GM19452 (cell line): ENCODE results near the gene C15orf61.
A peak's percentile ranks its signal among the peaks of the same experiment; 100 is the strongest.

Experiments
- ATAC-seq: cut with Tn5 transposase; IDR thresholded peaks from one replicate; pipeline ENCODE4 v1.9.1; 2021; ENCODE audit not compliant: unreplicated experiment

The C15orf61 gene

GRCh38 chr15:67512933-67513714 lies 7.8 kb upstream of the C15orf61 start:
- no peak for ATAC-seq

DNA sequence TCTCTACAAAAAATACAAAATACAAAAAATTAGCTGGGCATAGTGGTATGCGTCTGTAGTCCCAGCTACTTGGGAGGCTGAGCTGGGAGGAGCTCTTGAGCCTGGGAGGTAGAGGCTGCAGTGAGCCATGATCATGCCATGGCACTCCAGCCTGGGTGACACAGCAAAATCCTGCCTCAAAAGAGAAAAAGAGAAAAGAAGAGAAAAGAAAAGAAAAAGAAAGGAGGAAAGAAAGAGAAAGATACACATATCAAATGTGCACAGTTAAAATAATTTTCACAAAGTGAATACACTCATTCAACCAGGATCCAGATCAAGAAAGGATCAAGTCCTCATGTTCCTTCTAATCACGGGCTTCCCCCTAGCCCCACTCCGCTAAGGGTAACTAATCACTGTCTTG lies 5.8 kb upstream of the C15orf61 start:
- ATAC-seq: no peak

DNA sequence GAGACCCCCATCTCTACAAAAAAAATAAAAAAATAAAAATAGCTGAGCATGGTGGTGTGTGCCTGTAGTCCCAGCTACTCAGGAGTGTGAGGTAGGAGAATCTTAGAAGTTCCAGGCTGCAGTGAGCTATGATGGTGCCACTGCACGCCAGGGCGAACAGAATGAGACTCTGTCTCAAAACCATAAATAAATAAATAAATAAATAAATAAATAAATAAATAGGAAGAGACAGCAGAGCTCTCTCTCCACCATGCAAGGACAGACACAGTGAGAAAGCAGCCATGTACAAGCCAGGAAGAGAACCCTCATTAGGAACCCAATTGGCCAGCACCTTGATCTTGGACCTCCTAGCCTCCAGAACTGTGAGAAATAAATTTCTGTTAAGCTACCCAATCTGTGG lies 5.4 kb upstream of the C15orf61 start:
- ATAC-seq: no peak

GRCh38 chr15:67520321-67521028 lies 456 bp upstream of the C15orf61 start:
- ATAC-seq: peak; percentile 5

GRCh38 chr15:67521783-67522568 lies 1.0 kb downstream of the C15orf61 start:
- ATAC-seq: no peak

GRCh38 chr15:67523330-67523729 lies 2.4 kb downstream of the C15orf61 start:
- no peak for ATAC-seq

- ATAC-seq: no peak
Measured at GRCh38 chr15:67524235-67524634, 3.3 kb downstream of the C15orf61 start.

- no peak for ATAC-seq
Measured at GRCh38 chr15:67528513-67528912, 7.6 kb downstream of the C15orf61 start.

GRCh38 chr15:67531379-67531914 lies 10.5 kb downstream of the C15orf61 start:
- ATAC-seq: no peak

DNA sequence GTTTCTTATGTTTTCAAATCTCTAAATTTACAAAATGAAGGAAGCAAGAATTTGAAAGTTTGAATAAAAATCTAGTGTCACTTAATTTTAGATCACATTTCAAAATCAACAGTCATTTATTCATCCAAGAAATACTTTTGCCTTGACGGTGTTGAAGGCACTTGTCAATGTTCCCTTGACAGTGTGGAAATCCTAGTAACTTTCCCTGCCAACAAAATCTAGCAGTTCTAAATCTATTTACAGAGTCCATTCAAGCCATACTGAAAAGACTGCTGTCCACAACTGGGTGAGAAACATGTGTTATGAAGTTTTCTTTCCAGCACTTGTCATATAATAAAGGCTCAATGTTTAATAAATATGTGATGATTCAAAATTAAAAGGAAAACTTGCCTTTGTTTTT lies 12.9 kb downstream of the C15orf61 start:
- ATAC-seq: no peak

GRCh38 chr15:67534360-67534759 lies 13.4 kb downstream of the C15orf61 start:
- no peak for ATAC-seq

- ATAC-seq: no peak
Measured at GRCh38 chr15:67537771-67538170, 16.8 kb downstream of the C15orf61 start.

DNA sequence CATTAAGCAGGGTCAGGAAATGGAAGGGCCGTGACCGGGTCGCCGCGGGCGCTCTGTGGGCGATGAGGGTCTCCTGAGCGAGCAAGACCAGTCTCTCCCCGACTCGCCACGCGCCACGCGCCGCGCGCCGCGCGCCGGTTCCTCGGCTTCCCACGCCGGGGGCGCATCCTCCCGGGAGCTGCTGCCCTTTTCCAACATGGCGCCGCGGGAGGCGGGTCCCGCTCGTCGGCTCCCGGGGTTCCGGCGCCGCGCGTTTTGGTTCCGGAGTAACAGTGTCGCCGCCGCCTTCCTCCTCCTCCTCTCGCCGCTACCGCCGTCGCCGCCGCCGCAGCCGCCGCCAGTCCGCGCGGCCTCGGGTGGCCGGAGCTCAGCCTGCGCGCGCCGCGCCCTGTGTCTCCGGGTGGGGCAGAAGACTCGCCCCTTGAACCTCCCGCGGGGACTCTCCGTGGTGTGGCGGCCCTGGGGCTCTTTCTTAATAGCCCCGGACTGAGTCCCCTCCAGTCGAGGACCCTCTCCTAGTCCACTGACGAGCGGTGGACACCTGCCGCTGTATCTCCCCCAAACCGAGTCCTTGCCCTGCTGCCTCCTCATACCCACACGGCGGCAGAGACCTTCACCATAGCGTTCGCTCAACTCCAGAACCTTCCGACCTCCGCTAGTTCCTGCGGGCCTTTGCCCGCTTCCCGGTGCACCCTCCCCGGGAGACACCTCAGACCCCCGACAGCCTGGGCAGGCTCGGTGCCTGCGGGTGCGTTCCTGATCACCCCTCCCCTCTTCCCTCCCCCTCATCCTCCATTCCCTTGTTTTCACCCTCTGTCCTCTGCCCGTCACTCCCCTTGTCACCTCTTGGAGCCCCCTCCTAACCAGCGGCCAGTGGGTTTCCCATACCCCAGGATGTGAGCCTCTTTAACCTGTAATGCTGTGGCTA lies 21.8 kb downstream of the C15orf61 start, which contains the start of gene MAP2K5:
Gene MAP2K5 (plus strand): TSS at position 284 of the 928 bp plus-strand sequence. CDS start 633 bp downstream, at position 917.
- ATAC-seq: peak; percentile 40

- no peak for ATAC-seq
Measured at GRCh38 chr15:67543348-67543718, 22.4 kb downstream of the C15orf61 start.

- ATAC-seq: no peak
Measured at GRCh38 chr15:67544475-67544874, 23.5 kb downstream of the C15orf61 start.

DNA sequence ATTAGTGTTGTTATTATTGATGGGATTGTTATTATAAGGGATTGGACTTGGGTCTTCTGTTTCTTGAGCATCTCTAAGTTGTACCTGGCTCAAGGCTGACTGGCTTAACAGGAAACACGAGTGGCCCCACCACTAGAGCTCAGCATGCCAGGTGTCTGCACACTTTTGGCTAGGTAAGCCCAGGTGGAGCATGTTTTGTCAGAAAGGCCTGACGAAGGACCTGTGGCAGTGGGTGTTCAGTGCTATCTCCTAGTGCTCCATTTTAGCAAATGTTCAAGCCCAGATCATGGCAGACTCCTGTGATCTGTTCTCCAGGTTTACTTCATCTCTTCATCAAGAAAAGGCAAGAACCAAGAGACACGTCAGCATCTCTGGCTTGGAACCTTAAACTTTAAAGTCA lies 24.9 kb downstream of the C15orf61 start:
- ATAC-seq: no peak

DNA sequence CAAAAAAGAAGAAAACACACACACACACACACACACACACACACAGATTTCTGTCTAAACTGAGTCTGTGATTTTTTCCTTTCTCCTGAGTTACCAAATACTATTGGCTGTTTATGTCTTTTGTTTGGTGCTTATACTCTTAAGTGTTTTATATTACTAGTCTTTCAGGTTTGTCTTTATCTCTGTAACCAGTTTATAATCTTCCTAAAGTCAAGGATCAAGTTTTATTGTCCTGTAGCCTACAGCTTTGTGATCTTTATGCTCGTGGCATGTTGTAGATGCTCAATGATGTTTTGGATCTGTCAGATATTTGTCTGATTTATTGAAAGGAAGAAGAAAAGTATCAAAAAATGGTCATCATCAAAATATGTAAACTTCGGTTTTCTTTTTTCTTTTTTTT lies 26.1 kb downstream of the C15orf61 start:
- no peak for ATAC-seq

GRCh38 chr15:67547836-67548235 lies 26.9 kb downstream of the C15orf61 start:
- no peak for ATAC-seq

DNA sequence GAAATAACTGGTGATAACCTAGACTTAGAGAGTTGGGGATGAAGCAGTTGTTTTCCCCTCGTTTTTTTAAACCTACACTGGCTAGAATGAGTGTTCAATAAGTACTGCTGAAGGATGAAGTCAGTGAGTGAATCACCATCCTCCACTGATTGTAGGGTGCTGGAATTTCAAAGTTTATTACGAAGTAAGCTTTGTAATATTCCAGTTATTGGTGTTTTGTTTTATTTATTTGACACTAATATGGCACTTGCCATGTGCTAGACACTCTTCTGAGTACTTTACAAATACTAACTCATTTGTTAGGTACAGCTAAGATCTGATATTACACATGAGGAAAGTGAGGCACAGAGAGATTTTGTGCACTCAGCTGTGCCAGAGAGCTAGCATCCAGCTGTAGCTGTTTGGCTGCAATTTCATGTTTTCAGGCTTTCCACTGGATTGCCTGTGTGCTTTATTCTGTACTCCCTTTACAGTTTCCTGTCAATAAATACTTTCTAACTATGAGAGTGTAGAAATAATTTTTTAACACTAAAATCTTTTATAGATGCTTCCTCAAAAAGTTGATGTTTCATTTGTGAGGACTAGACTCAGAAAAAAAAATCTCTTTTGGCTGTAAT lies 27.4 kb downstream of the C15orf61 start:
- ATAC-seq: no peak
